Activated T-cell treated with anti-CD3 and anti-CD28 coated beads, Interleukin-2, amount 50 U/mL, for 1 hour (primary cell): Measurements from ENCODE around the gene KRTAP13-2.
A peak's percentile ranks its signal among the peaks of the same experiment; 100 is the strongest.

ENCODE experiments used
- DNase-seq: peaks from one replicate; pipeline ENCODE4 v3.0.0-alpha.2; 2020

The KRTAP13-2 gene, protein sequence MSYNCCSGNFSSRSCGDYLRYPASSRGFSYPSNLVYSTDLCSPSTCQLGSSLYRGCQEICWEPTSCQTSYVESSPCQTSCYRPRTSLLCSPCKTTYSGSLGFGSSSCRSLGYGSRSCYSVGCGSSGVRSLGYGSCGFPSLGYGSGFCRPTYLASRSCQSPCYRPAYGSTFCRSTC

DNA sequence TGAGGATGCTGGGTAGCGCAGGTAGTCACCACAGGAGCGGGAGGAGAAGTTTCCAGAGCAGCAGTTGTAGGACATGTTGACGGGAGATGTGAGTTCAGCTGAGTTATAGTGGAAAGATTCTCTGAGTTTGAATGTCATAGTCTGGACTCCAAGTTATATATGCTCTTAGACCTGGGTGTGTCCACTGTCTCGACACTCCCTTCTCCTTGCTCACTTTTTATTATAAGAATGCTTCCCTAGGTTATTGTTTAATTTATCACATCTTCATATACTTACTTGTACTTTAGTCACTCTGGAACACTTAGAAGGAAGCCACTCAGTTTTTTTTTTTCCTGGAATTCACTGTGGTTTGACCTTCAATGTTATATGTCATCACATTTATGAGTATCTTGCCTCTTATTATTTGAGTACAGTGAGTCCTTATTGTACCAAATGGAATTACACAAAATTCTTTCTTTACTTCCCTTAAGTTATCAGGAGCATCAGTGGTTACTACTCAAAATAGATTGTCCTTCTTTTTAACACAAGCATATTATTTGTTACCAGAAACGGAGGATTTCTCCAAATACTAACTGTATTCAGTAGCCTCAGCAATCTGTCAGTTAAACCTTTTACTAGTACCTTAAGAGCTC is at the start of gene KRTAP13-2:
Gene KRTAP13-2 (minus strand): TSS at position 133 of the 632 bp plus-strand sequence. CDS start 58 bp downstream, at position 75.
- no peak for DNase-seq

DNA sequence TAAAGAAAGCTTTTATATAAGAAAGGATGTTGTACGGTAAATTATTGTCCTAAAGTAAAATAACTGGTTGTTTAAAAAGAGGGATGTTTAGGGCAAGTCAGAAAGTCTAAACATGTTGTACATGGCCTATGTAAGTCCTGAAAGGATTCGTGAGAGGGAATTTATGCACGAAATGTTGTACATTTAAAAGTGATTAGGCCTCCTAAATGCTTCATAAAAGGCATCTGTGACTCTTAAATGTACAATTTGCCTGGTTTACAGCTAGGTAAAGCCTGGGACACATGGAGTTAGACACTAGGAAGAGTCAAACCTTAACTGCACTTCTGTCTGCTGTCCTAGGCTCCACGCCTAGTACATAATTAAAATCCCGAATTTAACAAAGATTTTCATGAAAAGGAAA is 43.9 kb upstream of the KRTAP13-2 start:
- DNase-seq, result no peak

GRCh38 chr21:30408782-30409494 is 36.9 kb upstream of the KRTAP13-2 start:
- no peak for DNase-seq

- DNase-seq, result no peak
Observed at GRCh38 chr21:30395731-30396130, 23.7 kb upstream of the KRTAP13-2 start, which contains the start of gene KRTAP13-1. Gene KRTAP13-1, plus strand, starts transcription at chr21:30396031. Its CDS starts 56 bp downstream, at chr21:30396087.

DNA sequence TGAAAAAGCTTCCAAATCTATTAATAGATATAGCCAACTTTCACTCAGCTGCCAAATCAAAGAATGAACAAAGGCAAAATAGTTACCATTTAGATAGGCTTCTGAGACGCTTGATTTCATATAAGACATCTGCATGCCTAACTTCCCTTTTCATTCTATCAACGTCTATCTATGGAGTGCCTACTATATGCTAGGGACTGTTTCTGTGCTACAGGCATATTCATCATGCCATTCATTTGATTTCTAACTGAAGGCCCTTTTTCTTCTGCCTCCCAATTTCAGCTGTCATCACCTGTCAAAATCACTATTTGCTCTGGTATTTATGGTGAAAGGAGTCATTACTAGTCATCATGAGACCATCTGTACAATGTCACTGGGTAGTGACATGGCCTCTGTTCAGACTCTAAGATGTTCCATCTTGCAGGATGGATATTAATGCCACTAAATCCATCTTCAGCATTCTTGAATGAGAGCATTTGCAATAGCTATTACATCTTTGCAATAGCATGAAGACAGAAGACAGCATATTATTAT is 19.5 kb upstream of the KRTAP13-2 start:
- DNase-seq, result no peak

- DNase-seq, result no peak
Observed at GRCh38 chr21:30382201-30382600, 10.1 kb upstream of the KRTAP13-2 start.

DNA sequence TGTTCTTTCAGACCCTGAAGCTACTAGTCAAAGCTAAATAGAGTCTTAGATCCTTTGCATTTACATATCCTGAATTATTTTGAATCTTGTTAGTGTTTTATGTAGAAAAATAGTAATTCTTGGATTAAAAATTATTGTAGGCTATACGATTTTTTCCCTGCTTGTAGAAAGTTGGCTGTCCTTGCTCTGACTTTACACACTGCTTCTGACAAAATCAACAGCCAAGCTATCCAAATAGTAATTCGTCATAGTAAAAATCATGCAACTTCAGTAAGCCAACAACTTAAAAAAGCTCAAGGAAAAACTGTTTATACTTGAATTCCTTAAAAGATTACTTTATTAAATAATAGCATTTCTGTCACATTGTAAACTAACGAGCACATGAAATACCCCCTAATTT is 16.2 kb downstream of the KRTAP13-2 start:
- DNase-seq, result no peak

GRCh38 chr21:30354308-30355005 is 17.6 kb downstream of the KRTAP13-2 start:
- DNase-seq, result no peak

- no peak for DNase-seq
Observed at GRCh38 chr21:30351534-30351933, 20.5 kb downstream of the KRTAP13-2 start.

DNA sequence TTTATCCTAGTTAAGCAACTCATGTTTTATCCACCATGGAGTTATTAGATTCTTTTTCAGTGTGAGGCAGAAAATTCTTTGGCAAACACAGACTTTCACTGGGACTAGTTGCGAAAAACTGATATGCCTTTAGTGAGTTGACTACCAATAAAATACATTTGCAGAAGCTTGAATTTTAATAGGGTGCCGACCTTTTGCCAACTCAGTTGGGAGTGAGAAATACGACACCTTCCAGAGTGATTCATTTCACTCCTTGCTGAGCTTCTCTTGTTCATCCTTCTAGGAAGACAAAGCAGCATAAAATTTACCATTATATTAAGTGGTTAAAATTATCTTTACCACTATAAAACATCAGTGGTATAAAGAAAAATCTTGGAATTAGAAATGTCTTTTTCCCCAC is 22.5 kb downstream of the KRTAP13-2 start:
- no peak for DNase-seq

DNA sequence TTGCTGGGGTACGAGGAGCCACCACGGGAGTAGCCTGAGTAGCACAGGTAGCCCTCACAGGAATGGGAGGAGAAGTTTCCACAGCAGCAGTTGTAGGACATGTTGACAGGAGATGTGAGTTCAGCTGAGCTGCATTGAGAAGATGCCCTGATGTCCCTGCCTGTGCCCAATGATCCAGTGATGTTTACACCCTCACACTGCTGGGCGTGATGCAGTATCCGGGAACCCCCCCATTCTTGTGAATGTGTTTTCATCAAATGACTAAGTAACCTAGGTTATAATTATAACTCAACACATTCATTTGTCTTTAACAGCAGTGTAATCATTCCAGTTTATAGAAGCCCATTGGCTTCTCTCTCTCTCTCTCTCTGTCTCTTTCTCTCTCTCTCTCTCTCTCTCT is 23.6 kb downstream of the KRTAP13-2 start, which contains the start of gene KRTAP23-1:
Gene KRTAP23-1 (minus strand): TSS at position 101 of the 400 bp plus-strand sequence. CDS start 0 bp downstream, at position 101.
- DNase-seq, result no peak

DNA sequence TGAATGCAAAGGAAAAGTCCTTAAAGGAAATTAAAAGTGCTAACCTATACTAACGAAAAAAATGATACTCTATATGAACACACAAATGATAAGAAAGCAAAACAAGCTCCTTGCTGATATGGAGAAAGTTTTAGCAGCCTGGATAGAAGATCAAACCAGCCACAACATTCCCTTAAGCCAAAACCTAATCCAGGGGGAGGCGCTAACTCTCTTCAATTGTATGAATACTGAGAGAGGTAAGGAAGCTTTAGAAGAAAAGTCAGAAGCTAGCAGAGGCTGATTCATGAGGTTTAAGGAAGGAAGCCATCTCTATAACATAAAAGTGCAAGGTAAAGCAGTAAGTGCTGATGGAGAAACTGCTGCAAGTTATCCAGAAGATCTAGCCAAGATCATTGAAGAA is 27.1 kb downstream of the KRTAP13-2 start:
- DNase-seq, result no peak

GRCh38 chr21:30340714-30341573 is 31.1 kb downstream of the KRTAP13-2 start:
- peak; percentile 20 for DNase-seq

GRCh38 chr21:30338717-30339116 is 33.4 kb downstream of the KRTAP13-2 start:
- DNase-seq, result no peak

DNA sequence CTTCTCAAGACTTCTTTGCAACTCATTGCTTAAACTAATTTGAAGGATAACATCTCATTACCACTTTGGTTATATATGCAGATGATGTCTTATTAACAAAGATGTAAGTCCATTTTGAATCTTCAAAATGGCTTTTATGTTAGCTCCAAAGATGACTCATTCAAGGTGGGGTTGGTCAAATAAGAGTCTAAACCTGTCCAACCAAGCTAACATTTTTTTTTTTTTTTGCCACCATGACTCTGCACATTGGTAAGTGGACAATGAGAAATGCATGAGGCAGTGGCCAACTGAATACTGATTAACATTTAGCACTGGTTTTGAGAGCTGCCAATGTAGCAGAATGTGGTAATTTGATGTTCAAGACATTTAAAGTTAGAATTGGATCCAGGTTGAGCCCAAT is 34.3 kb downstream of the KRTAP13-2 start:
- DNase-seq, result no peak

DNA sequence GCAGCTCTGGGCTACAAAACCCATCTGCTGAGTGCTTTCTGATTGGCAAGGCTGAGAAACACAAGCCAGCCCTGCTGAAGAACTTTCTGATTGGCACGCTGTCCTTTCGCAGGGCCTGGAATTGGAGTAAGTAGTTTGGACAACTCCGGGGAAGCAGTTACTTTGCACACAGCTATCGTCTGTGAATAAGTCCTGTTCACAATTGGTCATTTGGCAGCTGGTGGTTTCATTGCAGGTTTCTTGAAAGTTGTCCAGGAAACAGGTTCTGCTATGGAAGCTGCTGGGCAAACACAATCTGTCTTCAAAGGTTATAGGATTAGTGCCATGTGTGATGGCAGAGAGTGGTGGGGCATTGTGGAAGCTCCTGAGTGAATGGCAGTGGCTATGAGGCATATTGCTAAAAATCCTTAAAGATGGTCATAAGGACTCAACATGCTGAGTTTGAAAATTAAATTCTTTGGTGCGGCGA is 34.8 kb downstream of the KRTAP13-2 start, which contains the start of gene KRTAP27-1:
Gene KRTAP27-1 (minus strand): TSS at position 419 of the 469 bp plus-strand sequence. CDS start 26 bp downstream, at position 393.
- no peak for DNase-seq

GRCh38 chr21:30336596-30336995 is 35.5 kb downstream of the KRTAP13-2 start:
- no peak for DNase-seq

DNA sequence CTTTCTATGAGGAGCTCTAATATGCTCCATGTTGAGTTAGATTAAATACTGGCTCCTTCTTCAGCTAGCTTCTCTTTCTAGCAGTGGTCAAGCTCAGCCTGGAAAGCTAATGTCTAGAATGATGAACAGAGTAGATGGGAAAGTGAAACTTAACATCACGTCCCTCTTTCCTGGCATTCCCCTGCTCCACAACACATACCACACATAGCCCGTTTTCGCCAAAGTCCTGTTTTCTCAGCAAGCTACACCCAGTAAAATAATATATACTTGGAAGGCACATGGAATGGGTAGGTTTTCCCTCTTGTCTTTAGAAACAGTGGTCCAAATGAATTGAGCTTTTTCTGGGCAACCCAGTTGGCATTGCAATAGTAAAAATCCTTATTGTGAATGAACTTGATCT is 38.3 kb downstream of the KRTAP13-2 start:
- no peak for DNase-seq

DNA sequence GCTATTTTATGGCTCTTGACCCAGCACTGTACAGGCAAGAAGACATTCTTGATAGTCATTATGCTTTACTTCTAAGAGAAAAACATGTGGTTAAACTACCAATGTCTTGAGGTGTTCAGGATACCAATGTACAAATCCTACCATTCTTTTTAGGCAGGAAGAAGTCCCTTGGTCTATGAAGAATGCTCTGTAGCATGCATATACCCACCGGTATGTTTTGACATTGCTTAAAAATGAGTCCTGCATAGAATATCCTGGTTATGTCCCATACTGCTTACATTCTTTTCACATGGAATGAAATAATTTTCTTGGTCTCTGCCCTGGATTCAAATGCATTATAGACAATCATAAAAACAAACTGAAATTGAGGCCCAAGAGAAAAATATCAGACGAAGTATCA is 39.4 kb downstream of the KRTAP13-2 start:
- no peak for DNase-seq

DNA sequence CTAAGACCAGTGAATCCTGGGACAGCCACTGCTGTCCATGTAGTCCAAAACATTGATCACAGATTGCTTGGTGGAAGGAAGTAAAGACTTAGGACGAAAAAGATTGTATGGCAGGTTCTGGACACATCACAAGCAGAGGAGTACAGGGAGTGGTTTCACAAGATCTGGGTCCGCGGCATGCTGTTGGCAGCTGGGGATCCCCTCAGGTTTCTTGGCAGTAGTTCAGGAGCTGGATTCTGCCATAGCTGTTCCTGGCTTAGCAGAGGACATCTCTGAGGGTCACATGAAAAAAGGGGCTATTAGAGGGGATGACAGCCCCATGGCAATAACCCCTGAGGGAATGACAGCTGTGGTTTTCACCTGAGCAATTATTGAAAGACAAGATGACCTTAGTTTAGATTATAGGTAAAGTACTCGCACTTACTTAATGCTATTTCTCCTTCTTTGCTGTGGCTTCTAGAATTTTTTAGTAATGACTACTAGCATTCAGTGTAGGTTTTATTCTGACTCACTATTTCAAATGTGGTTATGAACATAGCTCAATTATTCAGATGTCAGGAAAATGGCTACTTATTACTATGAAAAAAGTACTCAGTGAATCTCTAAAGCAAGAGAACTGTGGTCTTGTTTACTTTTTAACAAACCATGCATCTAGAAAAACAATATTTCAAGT is 42.7 kb downstream of the KRTAP13-2 start:
- DNase-seq, result no peak

DNA sequence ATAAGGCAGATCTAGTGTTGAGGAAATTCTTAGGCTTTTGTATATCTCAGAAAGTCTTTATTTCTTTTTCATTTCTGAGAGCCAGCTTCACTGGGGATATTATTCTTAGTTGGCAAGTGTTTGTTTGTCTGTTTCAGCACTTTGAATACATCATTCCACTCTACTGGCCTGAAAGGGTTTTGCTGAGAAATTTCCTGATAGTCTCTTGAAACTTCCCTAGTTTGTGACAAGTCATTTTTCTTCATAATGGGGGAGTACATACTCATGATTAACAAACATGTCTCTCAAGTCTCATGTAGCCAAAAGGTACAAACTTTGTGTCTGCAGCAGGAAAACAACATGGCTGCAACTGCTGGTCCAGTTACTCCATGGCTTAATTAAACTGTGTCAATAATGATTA is 45.7 kb downstream of the KRTAP13-2 start:
- DNase-seq, result no peak
